Fibroblast of villous mesenchyme (primary cell): Measurements from ENCODE around the gene GFOD2. TPM values are rescaled to one million over a fixed set of nuclear protein-coding genes. Genes with fewer than 3 reads are reported as not detected.

Source experiments
- DNase-seq: peaks from one replicate; pipeline ENCODE4 v3.0.0-alpha.2; 2010; ENCODE audit warnings: low read depth
- H3K4me3 ChIP-seq: 2 replicates; pipeline ENCODE4 v1.5.1; 2011; ENCODE audit warnings: low read depth, mild to moderate bottlenecking, low read length
- CTCF ChIP-seq: IDR thresholded peaks from 2 replicates; pipeline ENCODE4 v1.5.1; 2012; ENCODE audit warnings: low read depth, mild to moderate bottlenecking, low read length; ENCODE audit not compliant: insufficient read depth
- total RNA-seq: library from RNA; depleted of rRNA; stranded (reverse); fragments of >200 nt; gene quantifications from 2 replicates; pipeline ENCODE4 v1.2.3, GENCODE V29; 2012

The GFOD2 gene
- total RNA-seq, 1 donor, result 15.5 TPM

DNA sequence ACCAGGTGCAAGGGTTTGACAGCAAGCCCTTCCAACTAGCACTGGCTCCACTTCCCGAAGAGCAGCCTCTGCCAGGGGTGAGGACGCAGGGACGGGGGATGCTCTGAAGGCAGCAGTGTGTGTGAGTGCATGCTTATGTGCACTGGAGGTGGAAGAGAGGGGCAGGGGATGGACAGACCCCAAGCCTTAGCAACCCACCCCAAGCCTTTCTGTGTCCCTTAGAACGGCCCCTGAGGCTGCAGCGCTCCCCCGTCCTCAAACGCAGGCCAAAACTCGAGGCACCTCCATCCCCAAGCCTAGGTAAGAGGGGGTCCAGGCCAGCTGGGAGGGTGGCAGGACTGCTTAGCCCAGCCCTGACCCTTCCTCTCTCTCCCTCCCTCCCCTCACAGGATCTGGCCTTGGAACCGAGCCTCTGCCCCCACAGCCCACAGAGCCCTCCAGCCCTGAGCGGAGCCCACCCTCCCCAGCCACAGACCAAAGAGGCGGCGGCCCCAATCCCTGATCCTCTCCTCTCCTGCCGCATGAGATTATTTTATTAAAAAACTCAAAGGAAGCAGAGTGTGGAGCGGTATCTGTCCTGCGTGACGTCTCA, 62.0 kb downstream of the GFOD2 start:
- H3K4me3 ChIP-seq, result no peak overlapping the region
- TF ChIP-seq CTCF, result no peak
- no peak for DNase-seq

- no peak overlapping the region for H3K4me3 ChIP-seq
- DNase-seq, result no peak
- TF ChIP-seq CTCF, result no peak
Observed at GRCh38 chr16:67656344-67657016, 62.6 kb downstream of the GFOD2 start.

DNA sequence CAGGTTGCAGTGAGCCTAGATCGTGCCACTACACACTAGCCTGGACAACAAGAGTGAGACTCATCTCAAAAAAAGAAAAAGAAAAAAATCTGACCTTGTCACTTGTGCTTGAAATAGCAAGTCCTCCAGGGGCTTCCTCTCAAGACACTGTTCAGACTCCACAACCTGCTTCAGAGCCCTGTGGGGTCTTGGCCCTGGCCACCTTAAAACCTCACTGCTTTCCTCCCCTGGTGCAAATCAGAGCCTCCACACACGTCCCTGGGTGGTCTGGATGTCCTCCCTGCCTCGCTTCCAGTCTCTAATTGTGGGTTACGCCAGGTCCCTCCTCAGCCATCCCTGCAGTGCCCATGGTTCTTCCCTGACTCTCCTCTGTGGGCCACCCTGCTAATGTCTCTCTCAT, 63.8 kb downstream of the GFOD2 start:
- DNase-seq, result no peak
- TF ChIP-seq CTCF, result no peak
- no peak overlapping the region for H3K4me3 ChIP-seq

DNA sequence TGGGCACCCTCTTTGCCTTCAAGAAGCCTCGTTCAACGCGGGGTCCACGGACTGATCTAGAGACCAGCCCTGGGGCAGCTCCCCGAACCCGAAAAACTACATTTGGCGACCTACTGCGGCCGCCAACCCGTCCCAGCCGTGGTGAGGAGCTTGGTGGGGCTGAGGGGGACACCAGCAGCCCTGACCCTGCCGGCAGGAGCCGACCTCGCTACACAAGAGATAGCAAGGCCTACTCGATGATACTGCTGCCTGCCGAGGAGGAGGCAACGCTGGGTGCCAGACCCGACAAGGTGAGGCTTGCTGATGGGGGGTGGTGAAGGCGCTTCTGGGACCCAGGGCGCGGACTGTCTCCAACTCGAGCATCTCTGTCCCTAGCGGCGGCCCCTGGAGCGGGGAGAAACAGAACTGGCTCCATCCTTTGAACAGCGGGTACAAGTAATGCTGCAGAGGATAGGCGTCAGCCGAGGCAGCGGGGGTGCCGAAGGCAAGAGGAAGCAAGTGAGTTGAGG, 64.7 kb downstream of the GFOD2 start:
- no peak overlapping the region for H3K4me3 ChIP-seq
- no peak for TF ChIP-seq CTCF
- DNase-seq, result no peak

GRCh38 chr16:67653789-67654402, 65.2 kb downstream of the GFOD2 start:
- no peak for DNase-seq
- no peak for TF ChIP-seq CTCF
- H3K4me3 ChIP-seq, result no peak overlapping the region

GRCh38 chr16:67653128-67653788, 65.9 kb downstream of the GFOD2 start:
- DNase-seq, result no peak
- H3K4me3 ChIP-seq, result peak overlapping the region; percentile 52
- TF ChIP-seq CTCF, result peak; percentile 11
